ENCODE measurements around the gene PLD6.
"Not testable (repeated sequence)": the region's sequence is repeated elsewhere in the genome, so short reads cannot be mapped to it uniquely, and the experiment has no call there.

Gene PLD6

GRCh38 chr17:17172990-17173389, 33.1 kb downstream of the PLD6 start:
- DNase-seq, result no peak

- no peak for DNase-seq
Observed at GRCh38 chr17:17172001-17172939, 33.9 kb downstream of the PLD6 start.

GRCh38 chr17:17171186-17171585, 34.9 kb downstream of the PLD6 start:
- DNase-seq, result no peak

- DNase-seq, result no peak
Observed at GRCh38 chr17:17170346-17170985, 35.7 kb downstream of the PLD6 start.

GRCh38 chr17:17169396-17169795, 36.7 kb downstream of the PLD6 start:
- no peak for DNase-seq

GRCh38 chr17:17168401-17168800, 37.7 kb downstream of the PLD6 start:
- DNase-seq, result no peak

GRCh38 chr17:17167986-17168385, 38.1 kb downstream of the PLD6 start:
- DNase-seq, result no peak

GRCh38 chr17:17167356-17167755, 38.8 kb downstream of the PLD6 start:
- DNase-seq, result no peak

GRCh38 chr17:17166446-17166845, 39.7 kb downstream of the PLD6 start:
- no peak for DNase-seq

- no peak for DNase-seq
Observed at GRCh38 chr17:17165666-17166308, 40.3 kb downstream of the PLD6 start.

GRCh38 chr17:17164676-17165075, 41.5 kb downstream of the PLD6 start:
- no peak for DNase-seq

GRCh38 chr17:17164156-17164555, 42.0 kb downstream of the PLD6 start:
- DNase-seq, result no peak

- no peak for DNase-seq
Observed at GRCh38 chr17:17161759-17162158, 44.4 kb downstream of the PLD6 start.

GRCh38 chr17:17161121-17161520, 45.0 kb downstream of the PLD6 start:
- no peak for DNase-seq

GRCh38 chr17:17159571-17159970, 46.6 kb downstream of the PLD6 start:
- DNase-seq, result no peak

- DNase-seq, result not testable (repeated sequence)
Observed at GRCh38 chr17:17158506-17158905, 47.6 kb downstream of the PLD6 start.

GRCh38 chr17:17157041-17157440, 49.1 kb downstream of the PLD6 start:
- DNase-seq, result no peak

GRCh38 chr17:17156511-17156910, 49.6 kb downstream of the PLD6 start:
- no peak for DNase-seq

- peak; percentile 20 for DNase-seq
Observed at GRCh38 chr17:17156107-17156506, 50.0 kb downstream of the PLD6 start.

- no peak for DNase-seq
Observed at GRCh38 chr17:17155568-17155967, 50.6 kb downstream of the PLD6 start.

GRCh38 chr17:17154981-17155380, 51.2 kb downstream of the PLD6 start:
- DNase-seq, result no peak

- DNase-seq, result no peak
Observed at GRCh38 chr17:17154556-17154955, 51.6 kb downstream of the PLD6 start.

- DNase-seq, result no peak
Observed at GRCh38 chr17:17153709-17154108, 52.4 kb downstream of the PLD6 start.

- no peak for DNase-seq
Observed at GRCh38 chr17:17153071-17153470, 53.1 kb downstream of the PLD6 start.
